PFSK-1 (cell line): Measurements from ENCODE around the gene PKN1.

Source experiments
- FOXP2 ChIP-seq: optimal IDR thresholded peaks from 2 replicates; pipeline ENCODE3; 2011; ENCODE audit warnings: borderline replicate concordance, control low read depth, inconsistent platforms; ENCODE audit not compliant: insufficient read depth; ENCODE audit errors: extremely low read length, extremely low read depth
- POLR2AphosphoS5 ChIP-seq: IDR thresholded peaks from 2 replicates; pipeline ENCODE4 v1.6.1; 2012; ENCODE audit warnings: low read depth, mild to moderate bottlenecking, control low read depth, low read length, moderate library complexity
- SIN3A ChIP-seq: IDR thresholded peaks from 2 replicates; pipeline ENCODE4 v1.6.1; 2012; ENCODE audit warnings: mild to moderate bottlenecking, low read length, moderate library complexity, borderline replicate concordance; ENCODE audit not compliant: insufficient read depth
- TAF1 ChIP-seq: IDR thresholded peaks from 2 replicates; pipeline ENCODE4 v1.6.1; 2012; ENCODE audit warnings: low read length, control low read depth, borderline replicate concordance; ENCODE audit not compliant: insufficient read depth
- TF ChIP-seq, protein P1 (sequence below), 2 experiments: IDR thresholded peaks; 2 replicates each; pipeline versions ENCODE4 v1.6.1 to v1.8.0; 2011 to 2012; ENCODE audit warnings: low read depth in 2 of 2, low read length in 2 of 2, control low read depth in 1 of 2, inconsistent platforms in 1 of 2, mild to moderate bottlenecking in 1 of 2, moderate library complexity in 1 of 2; ENCODE audit not compliant: insufficient read depth in 1 of 2

DNA sequence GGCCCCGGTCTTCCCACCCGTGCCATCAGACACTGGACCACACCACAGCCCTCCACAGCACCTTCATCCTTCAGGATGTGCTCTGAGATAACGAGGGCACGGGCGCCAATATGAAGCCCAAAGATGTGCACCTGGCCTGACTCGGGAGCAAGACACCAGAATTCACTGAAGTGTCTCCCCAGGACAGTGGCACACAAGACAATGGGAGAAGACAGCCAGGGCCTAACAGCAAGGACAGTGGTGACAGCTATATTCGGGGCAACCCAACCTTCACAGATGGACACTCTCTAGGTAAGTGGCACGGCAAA, 21.2 kb upstream of the PKN1 start:
- TF ChIP-seq TAF1 (no peak), POLR2AphosphoS5 (no peak), SIN3A (no peak), FOXP2 (no peak)
- TF ChIP-seq, protein P1, sequence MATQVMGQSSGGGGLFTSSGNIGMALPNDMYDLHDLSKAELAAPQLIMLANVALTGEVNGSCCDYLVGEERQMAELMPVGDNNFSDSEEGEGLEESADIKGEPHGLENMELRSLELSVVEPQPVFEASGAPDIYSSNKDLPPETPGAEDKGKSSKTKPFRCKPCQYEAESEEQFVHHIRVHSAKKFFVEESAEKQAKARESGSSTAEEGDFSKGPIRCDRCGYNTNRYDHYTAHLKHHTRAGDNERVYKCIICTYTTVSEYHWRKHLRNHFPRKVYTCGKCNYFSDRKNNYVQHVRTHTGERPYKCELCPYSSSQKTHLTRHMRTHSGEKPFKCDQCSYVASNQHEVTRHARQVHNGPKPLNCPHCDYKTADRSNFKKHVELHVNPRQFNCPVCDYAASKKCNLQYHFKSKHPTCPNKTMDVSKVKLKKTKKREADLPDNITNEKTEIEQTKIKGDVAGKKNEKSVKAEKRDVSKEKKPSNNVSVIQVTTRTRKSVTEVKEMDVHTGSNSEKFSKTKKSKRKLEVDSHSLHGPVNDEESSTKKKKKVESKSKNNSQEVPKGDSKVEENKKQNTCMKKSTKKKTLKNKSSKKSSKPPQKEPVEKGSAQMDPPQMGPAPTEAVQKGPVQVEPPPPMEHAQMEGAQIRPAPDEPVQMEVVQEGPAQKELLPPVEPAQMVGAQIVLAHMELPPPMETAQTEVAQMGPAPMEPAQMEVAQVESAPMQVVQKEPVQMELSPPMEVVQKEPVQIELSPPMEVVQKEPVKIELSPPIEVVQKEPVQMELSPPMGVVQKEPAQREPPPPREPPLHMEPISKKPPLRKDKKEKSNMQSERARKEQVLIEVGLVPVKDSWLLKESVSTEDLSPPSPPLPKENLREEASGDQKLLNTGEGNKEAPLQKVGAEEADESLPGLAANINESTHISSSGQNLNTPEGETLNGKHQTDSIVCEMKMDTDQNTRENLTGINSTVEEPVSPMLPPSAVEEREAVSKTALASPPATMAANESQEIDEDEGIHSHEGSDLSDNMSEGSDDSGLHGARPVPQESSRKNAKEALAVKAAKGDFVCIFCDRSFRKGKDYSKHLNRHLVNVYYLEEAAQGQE (IDR thresholded peaks at IDR 0.05; ENCODE audit: insufficient read depth in 1 of 2, low read depth in 2 of 2, low read length in 2 of 2) = no peak
